HepG2 (cell line): ENCODE data around the gene MTHFD2. TPM values are rescaled to one million over a fixed set of nuclear protein-coding genes. Genes with fewer than 3 reads are reported as not detected.

Experiments
- CHD2 ChIP-seq: IDR thresholded peaks from 2 replicates; pipeline ENCODE4 v1.6.1; 2011; ENCODE audit warnings: low read depth, low read length, improper control_type of control experiment
- CREB1 ChIP-seq, 2 experiments: fragments of 450-650 bp in 1 of 2; IDR thresholded peaks; 2 replicates each; pipeline ENCODE4 v1.6.1; 2016 to 2017; ENCODE audit warnings: control low read depth in 1 of 2, mild to moderate bottlenecking in 1 of 2, missing compliant biosample characterization in 1 of 2, missing genetic modification characterization in 1 of 2
- HNRNPH1 ChIP-seq: fragments of 200-400 bp; formaldehyde crosslinking; optimal IDR thresholded peaks from 2 replicates; pipeline ENCODE3; 2017; ENCODE audit warnings: mild to moderate bottlenecking, low read depth, low read length
- ISL2 ChIP-seq: sonication (generic); formaldehyde crosslinking; IDR thresholded peaks from 2 replicates; pipeline ENCODE4 v1.5.0; 2020; ENCODE audit warnings: missing genetic modification reagents
- KLF12 ChIP-seq: sonication (generic); formaldehyde crosslinking; IDR thresholded peaks from 2 replicates; pipeline ENCODE4 v1.4.0; 2020; ENCODE audit warnings: missing genetic modification reagents, borderline replicate concordance
- LCORL ChIP-seq, 2 experiments: fragments of 450-650 bp in 1 of 2; sonication (generic) in 1 of 2; formaldehyde crosslinking in 1 of 2; IDR thresholded peaks; 2 replicates each; pipeline versions ENCODE4 v1.5.0 to v1.6.1; 2017 to 2020; ENCODE audit warnings: antibody characterized with exemption in 1 of 2, missing genetic modification reagents in 1 of 2
- NONO ChIP-seq, 2 experiments: fragments of 450-650 bp in 1 of 2; sonication (generic) in 1 of 2; formaldehyde crosslinking in 1 of 2; IDR thresholded peaks in 1 of 2; conservative IDR thresholded peaks in 1 of 2; 2 replicates each; pipeline versions ENCODE4 v1.6.1 to v1.8.0; 2017 to 2022; ENCODE audit warnings: mild to moderate bottlenecking in 1 of 2, missing genetic modification reagents in 1 of 2, moderate library complexity in 1 of 2
- PHF5A ChIP-seq: IDR thresholded peaks from one replicate; pipeline ENCODE4 v1.6.1; 2018; ENCODE audit warnings: low read depth, missing genetic modification reagents; ENCODE audit not compliant: unreplicated experiment
- RARA ChIP-seq: IDR thresholded peaks from 2 replicates; pipeline ENCODE4 v1.6.1; 2016; ENCODE audit warnings: missing genetic modification reagents, missing compliant biosample characterization
- RARG ChIP-seq: sonication (generic); formaldehyde crosslinking; IDR thresholded peaks from 2 replicates; pipeline ENCODE4 v1.4.0; 2020; ENCODE audit warnings: low read depth, mild to moderate bottlenecking, missing genetic modification reagents
- RXRB ChIP-seq: IDR thresholded peaks from 2 replicates; pipeline ENCODE4 v1.6.1; 2016; ENCODE audit warnings: borderline replicate concordance, missing genetic modification reagents, missing compliant biosample characterization
- ZNF264 ChIP-seq: sonication (generic); formaldehyde crosslinking; IDR thresholded peaks from 2 replicates; pipeline ENCODE4 v1.4.0; 2020; ENCODE audit warnings: missing genetic modification reagents
- ZNF3 ChIP-seq: IDR thresholded peaks from 2 replicates; pipeline ENCODE4 v1.7.0; 2017; ENCODE audit warnings: inconsistent platforms
- ZNF644 ChIP-seq: IDR thresholded peaks from 2 replicates; pipeline ENCODE4 v1.6.1; 2016; ENCODE audit warnings: low read depth
- ZSCAN31 ChIP-seq: sonication (generic); formaldehyde crosslinking; IDR thresholded peaks from 2 replicates; pipeline ENCODE4 v1.5.0; 2020; ENCODE audit warnings: low read depth, mild to moderate bottlenecking, missing genetic modification reagents
- polyA plus RNA-seq, 8 experiments: library from polyadenylated mRNA; depleted of rRNA in 3 of 8; stranded (reverse) in 7 of 8; unstranded in 1 of 8; fragments of >200 nt; fragmentation: Illumina TruSeq in 4 of 8; extraction: Trizol in 4 of 8; gene quantifications; 2 replicates each; pipeline versions ENCODE4 v1.2.1 to v1.2.3, GENCODE V29; 2011 to 2016; ENCODE audit warnings: low read depth in 4 of 8, missing spikeins in 1 of 8, mixed read lengths in 1 of 8; ENCODE audit not compliant: insufficient read depth in 1 of 8
- total RNA-seq, 5 experiments: library from RNA; depleted of rRNA; stranded (reverse); fragments of >200 nt; fragmentation: Illumina TruSeq; extraction: Trizol; gene quantifications; 2 replicates each; pipeline ENCODE4 v1.2.3, GENCODE V29; 2016; ENCODE audit warnings: low read depth in 1 of 5
- TF ChIP-seq, protein P1 (sequence below): sonication (generic); formaldehyde crosslinking; IDR thresholded peaks from 2 replicates; pipeline ENCODE4 v1.8.0; 2022; ENCODE audit warnings: missing genetic modification reagents, mild to moderate bottlenecking, moderate library complexity, borderline replicate concordance
- TF ChIP-seq, protein P2 (sequence below): sonication (generic); formaldehyde crosslinking; IDR thresholded peaks from 2 replicates; pipeline ENCODE4 v1.5.1; 2020; ENCODE audit warnings: mild to moderate bottlenecking, missing genetic modification reagents, borderline replicate concordance
- TF ChIP-seq, protein P3 (sequence below): IDR thresholded peaks from 2 replicates; pipeline ENCODE4 v1.6.1; 2016; ENCODE audit warnings: low read depth, borderline replicate concordance
- TF ChIP-seq, protein P4 (sequence below): IDR thresholded peaks from 2 replicates; pipeline ENCODE4 v1.6.1; 2016
- TF ChIP-seq, protein P5 (sequence below): sonication (generic); formaldehyde crosslinking; IDR thresholded peaks from 2 replicates; pipeline ENCODE4 v1.8.0; 2022; ENCODE audit warnings: missing genetic modification reagents, mild to moderate bottlenecking, inconsistent platforms, borderline replicate concordance

Gene MTHFD2
- total and polyA plus RNA-seq, 2 of the 13 experiments (the other 11 are each of a cell fraction or from before 2014, with no cell fraction given), result 188 to 269 TPM

DNA sequence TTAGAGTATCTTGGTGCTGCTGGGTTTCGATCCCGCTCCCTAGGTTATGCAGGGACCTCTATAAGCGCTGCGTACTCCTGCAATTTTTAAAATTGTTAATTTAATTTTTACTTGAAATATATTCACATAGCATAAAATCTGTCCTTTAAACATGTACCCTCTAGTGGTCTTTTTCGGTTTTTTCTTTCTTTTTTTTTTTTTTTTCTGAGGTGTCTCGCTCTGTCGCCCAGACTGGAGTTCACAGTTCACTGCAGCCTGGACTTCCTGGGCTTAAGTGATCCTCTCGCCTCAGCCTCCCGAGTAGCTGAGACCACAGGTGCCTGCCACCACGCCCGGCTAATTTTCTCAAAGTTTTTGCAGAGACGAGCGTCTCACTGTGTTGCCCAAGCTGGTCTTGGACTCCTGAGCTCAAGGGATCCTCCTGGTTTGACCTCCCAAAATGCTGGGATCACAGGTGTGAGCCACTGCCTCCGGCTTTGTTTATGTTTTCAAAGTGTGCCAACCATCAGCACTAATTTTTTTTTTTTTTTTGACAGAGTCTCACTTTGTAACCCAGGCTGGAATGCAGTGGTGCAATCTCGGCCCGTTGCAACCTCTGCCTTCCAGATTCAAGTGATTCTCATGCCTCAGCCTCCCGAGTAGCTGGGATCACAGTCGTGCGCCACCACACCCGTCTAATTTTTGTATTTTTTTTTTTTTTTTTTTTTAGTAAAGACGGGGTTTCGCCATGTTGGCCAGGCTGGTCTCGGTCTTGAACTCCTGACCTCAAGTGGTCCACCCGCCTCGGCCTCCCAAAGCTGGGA is 19.2 kb upstream of the MTHFD2 start (continued):
- TF ChIP-seq LCORL (IDR thresholded peaks at IDR 0.05), result no peak
- no peak for TF ChIP-seq LCORL (CRISPR knock-in tag; IDR thresholded peaks at IDR 0.05)
- no peak for TF ChIP-seq ZNF3
- TF ChIP-seq, protein P1, sequence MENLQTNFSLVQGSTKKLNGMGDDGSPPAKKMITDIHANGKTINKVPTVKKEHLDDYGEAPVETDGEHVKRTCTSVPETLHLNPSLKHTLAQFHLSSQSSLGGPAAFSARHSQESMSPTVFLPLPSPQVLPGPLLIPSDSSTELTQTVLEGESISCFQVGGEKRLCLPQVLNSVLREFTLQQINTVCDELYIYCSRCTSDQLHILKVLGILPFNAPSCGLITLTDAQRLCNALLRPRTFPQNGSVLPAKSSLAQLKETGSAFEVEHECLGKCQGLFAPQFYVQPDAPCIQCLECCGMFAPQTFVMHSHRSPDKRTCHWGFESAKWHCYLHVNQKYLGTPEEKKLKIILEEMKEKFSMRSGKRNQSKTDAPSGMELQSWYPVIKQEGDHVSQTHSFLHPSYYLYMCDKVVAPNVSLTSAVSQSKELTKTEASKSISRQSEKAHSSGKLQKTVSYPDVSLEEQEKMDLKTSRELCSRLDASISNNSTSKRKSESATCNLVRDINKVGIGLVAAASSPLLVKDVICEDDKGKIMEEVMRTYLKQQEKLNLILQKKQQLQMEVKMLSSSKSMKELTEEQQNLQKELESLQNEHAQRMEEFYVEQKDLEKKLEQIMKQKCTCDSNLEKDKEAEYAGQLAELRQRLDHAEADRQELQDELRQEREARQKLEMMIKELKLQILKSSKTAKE, result no peak
- 0 out of 2 replicates have a peak, but pooled peaks have one; percentile 13 for TF ChIP-seq ZNF264 (CRISPR knock-in tag)
- TF ChIP-seq, protein P2, sequence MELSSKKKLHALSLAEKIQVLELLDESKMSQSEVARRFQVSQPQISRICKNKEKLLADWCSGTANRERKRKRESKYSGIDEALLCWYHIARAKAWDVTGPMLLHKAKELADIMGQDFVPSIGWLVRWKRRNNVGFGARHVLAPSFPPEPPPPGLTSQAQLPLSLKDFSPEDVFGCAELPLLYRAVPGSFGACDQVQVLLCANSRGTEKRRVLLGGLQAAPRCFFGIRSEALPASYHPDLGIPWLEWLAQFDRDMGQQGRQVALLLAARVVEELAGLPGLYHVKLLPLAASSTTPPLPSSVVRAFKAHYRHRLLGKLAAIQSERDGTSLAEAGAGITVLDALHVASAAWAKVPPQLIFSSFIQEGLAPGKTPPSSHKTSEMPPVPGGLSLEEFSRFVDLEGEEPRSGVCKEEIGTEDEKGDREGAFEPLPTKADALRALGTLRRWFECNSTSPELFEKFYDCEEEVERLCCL (CRISPR knock-in tag), result no peak
- TF ChIP-seq KLF12 (CRISPR knock-in tag), result 0 out of 2 replicates have a peak, but pooled peaks have one; percentile 9
- no peak for TF ChIP-seq RARA (CRISPR knock-in tag)
- no peak for TF ChIP-seq NONO (IDR thresholded peaks at IDR 0.05)
- TF ChIP-seq NONO (CRISPR knock-in tag; conservative IDR thresholded peaks at IDR 0.05), result no peak; the same call in 1 of the 2 replicates
- no peak for TF ChIP-seq CHD2
- TF ChIP-seq, protein P3, sequence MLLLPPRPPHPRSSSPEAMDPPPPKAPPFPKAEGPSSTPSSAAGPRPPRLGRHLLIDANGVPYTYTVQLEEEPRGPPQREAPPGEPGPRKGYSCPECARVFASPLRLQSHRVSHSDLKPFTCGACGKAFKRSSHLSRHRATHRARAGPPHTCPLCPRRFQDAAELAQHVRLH (CRISPR knock-in tag), result 0 out of 2 replicates have a peak, but pooled peaks have one; percentile 13
- TF ChIP-seq, protein P4, sequence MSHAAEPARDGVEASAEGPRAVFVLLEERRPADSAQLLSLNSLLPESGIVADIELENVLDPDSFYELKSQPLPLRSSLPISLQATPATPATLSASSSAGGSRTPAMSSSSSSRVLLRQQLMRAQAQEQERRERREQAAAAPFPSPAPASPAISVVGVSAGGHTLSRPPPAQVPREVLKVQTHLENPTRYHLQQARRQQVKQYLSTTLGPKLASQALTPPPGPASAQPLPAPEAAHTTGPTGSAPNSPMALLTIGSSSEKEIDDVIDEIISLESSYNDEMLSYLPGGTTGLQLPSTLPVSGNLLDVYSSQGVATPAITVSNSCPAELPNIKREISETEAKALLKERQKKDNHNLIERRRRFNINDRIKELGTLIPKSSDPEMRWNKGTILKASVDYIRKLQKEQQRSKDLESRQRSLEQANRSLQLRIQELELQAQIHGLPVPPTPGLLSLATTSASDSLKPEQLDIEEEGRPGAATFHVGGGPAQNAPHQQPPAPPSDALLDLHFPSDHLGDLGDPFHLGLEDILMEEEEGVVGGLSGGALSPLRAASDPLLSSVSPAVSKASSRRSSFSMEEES (CRISPR knock-in tag), result no peak
- 0 out of 2 replicates have a peak, but pooled peaks have one; percentile 7 for TF ChIP-seq ISL2 (CRISPR knock-in tag)
- TF ChIP-seq PHF5A (CRISPR knock-in tag), result no peak
- TF ChIP-seq RARG (CRISPR knock-in tag), result no peak
- no peak for TF ChIP-seq ZSCAN31 (CRISPR knock-in tag)
- TF ChIP-seq HNRNPH1, result no peak
- TF ChIP-seq RXRB (CRISPR knock-in tag), result no peak
- TF ChIP-seq, protein P5, sequence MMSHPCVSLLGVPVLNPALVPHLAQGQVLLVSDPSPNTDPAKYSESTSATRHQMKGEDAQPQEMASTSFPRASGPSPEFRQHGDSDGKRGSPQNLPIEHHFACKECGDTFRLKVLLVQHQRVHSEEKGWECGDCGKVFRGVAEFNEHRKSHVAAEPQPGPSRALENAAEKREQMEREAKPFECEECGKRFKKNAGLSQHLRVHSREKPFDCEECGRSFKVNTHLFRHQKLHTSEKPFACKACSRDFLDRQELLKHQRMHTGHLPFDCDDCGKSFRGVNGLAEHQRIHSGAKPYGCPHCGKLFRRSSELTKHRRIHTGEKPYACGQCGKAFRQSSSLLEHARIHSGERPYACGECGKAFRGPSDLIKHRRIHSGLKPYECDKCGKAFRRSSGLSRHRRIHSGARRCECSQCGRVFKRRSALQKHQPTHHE (CRISPR knock-in tag), result peak; percentile 4; the same call in 1 of the 2 replicates
- no peak for TF ChIP-seq CREB1 (IDR thresholded peaks at IDR 0.05)
- peak; percentile 53 for TF ChIP-seq CREB1 (CRISPR knock-in tag; IDR thresholded peaks at IDR 0.05)
- 0 out of 2 replicates have a peak, but pooled peaks have one; percentile 0 for TF ChIP-seq ZNF644
